LHCN-M2 (cell line): ENCODE data around the gene CMSS1. TPM values are rescaled to one million over a fixed set of nuclear protein-coding genes. Genes with fewer than 3 reads are reported as not detected.
"Not testable (repeated sequence)": the region's sequence is repeated elsewhere in the genome, so short reads cannot be mapped to it uniquely, and the experiment has no call there.

Experiments used
- DNase-seq: peaks from one replicate; pipeline ENCODE4 v3.0.0-alpha.2; 2012; ENCODE audit warnings: low read depth
- total RNA-seq: library from RNA; depleted of rRNA; stranded (reverse); fragments of >200 nt; gene quantifications from 2 replicates; pipeline ENCODE4 v1.2.3, GENCODE V29; 2014

CMSS1 gene
- total RNA-seq, 1 experiment from 2014 or later: 37.1 TPM

DNA sequence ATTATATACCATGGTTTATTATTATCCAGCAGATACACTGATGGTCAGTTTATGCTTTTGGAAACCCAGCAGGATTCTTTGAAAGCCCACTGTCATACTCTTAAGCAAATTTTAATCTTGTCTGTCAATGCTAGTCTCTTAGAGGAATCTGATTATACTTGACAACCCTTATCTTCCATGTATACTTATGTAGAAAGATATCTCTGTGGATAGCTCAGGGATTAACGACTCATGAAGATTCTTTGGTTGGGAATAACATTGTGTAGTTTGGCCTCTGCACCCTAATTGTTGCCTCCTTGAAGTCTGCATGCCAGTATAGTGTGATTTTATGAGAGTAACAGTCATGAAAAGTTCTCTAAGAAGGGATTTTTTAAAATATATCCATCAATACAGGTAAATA lies 263.6 kb downstream of the CMSS1 start:
- DNase-seq: no peak

DNA sequence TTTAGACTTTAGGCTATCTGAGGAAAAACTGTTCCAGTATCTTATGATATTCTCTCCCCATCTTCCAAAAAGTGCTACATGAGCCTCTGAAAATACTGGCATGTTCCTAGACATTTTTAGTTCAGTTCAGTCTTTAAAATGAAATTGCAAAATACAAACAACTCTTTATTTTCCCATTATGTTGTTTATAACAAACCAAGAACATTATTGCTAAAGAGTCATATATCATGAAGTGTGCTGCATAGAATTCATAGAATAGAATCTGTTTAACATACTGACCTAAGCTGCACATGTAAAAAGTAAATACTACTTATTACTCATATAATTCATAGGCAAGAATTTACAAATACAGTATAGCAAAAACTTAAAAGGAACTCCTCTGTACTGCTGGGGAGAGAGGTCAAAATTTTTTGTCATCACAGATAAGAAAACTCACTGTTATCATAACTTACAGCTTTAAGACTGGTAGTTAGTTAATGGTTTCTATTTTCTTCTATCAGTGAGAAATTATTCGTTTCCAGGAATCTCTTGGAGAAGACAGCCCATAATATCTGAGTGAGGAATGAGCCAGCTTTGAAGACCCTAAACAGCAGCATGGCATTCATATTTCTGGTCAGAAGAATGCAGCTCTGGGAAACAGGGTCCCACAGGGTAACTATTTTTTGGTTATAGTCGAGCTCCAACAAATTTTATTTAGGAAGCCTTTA lies 264.5 kb downstream of the CMSS1 start:
- DNase-seq: no peak

DNA sequence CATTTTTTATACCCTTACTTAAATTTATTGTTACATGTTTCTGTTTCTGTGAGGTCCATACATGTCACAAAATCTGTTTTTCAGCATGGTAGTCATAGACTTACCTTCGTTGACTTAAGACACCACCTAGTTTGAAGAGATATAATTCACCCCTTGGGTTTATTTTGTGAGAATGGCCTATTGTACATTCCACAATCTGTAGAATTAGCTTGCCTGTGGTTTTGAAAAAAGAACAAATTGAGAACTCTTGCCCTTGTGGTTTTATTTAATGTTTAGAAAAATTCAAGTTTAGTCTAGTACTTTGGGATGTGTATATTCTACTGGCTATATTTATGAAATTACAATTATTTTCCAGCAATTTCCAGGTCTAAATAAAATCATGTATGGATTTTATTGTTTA lies 265.1 kb downstream of the CMSS1 start:
- no peak for DNase-seq

DNA sequence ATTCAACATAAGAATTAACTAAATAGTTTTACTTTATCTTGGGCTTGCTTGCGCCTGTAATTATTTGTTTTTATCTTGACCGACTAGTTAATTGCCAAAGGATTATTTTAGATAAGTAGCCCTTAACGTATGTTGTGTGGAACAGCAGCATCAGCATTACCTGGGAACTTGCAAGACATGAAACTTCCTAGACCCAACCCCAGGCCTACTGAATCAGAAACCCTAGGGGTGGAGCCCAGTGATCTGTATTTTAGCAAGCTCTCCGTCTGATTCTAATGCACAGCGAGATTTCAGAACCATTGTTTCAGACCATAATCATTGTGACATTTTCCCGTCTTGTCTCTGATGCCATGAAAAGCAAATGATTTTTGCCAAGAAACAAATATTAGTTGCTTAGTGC lies 265.5 kb downstream of the CMSS1 start:
- no peak for DNase-seq

DNA sequence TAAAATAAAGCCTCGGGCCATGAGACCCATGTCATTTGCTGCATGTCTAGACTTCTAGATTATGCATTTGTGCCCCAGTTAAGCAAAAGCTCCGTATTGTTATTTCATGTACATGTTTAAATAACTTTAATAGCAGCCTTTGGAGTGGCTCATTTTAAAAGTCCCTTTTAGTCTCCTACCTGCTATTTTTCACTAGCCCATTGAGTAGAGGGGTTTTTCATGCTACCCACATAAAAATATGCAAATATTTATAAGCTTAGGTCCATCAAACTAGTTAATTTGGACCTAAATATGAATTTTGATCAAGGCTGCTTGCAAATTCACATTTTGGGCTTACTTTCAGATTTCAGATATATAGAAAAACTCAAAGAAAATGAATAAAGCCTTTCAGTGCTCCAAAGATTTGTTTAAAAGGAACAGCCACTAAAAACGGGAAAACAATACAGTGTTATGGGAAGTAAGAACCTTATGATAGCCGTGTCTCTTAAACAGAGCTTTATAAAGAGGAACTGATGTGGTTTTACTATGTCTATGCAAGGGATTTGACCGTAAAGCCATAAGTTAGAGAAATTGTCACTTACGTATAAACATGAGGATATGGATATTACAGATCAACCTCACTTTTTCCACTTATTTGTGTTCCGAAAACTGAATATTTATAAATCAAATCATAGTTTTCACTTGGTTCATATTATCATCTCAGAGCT lies 266.6 kb downstream of the CMSS1 start:
- no peak for DNase-seq

DNA sequence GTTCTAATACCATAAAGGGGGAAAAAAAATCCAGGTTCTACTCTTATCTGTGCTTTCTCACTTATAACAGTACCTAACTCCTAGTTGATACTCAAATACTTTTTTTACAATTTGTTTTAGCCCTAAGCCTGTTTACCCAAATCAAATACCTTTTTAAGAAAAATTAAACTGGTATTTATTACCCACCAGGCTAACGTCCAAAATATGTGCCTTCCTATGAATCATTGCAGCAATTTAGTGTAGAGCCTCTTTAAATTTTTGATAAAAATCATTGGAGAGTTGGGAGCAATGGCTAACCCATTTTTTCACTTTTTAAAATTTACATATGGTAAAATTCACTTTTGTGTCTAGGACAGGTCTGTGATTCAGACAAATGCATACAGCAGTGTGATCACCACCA lies 268.7 kb downstream of the CMSS1 start:
- no peak for DNase-seq

DNA sequence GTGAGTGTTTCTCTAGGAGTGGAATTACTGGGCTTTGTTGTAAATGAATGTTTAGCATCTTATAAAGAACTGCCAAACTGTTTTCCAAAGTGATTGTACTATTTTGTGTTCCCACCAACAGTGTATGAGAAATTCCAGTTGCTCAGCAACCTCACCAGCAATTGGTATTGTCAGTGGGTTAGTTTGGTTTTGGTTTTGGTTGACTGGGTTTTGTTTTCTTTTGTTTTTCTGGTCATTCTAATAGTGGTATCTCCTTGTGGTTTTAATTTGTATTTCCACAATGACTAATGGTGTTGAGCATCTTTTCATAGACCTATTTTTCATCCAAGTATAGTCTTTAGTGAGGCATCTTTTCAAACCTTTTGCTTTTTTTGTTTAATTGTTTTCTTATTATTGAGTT lies 269.5 kb downstream of the CMSS1 start:
- peak; percentile 88 for DNase-seq

DNA sequence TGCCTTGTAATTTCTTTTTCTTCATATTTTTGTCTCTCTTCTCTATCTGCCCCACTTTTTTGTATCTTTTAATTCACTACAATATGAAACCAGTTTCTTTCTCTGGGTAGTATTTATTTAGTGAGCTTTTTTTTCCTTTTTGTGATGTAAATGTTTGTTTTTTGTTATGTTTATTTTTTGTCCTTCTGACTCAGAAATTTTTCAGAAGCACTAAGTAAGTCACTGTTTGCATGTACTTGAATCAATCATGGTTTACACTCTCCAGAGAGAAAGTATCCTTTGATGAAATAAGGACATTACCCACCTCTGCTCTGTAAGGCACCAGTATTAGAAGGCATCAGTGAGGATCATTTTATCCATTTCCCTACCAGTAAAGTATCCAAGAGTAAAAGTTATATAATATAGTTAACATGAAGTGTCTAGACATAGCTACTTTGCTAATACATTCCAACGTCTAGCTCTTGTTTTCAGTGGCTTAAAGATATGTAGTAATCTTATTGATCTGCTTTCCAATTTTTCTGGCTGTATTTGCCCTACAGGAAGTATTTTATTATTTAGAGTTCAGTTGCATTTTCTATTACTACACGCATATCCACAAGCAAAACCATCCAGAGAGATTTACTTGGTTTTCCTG lies 271.2 kb downstream of the CMSS1 start:
- no peak for DNase-seq

DNA sequence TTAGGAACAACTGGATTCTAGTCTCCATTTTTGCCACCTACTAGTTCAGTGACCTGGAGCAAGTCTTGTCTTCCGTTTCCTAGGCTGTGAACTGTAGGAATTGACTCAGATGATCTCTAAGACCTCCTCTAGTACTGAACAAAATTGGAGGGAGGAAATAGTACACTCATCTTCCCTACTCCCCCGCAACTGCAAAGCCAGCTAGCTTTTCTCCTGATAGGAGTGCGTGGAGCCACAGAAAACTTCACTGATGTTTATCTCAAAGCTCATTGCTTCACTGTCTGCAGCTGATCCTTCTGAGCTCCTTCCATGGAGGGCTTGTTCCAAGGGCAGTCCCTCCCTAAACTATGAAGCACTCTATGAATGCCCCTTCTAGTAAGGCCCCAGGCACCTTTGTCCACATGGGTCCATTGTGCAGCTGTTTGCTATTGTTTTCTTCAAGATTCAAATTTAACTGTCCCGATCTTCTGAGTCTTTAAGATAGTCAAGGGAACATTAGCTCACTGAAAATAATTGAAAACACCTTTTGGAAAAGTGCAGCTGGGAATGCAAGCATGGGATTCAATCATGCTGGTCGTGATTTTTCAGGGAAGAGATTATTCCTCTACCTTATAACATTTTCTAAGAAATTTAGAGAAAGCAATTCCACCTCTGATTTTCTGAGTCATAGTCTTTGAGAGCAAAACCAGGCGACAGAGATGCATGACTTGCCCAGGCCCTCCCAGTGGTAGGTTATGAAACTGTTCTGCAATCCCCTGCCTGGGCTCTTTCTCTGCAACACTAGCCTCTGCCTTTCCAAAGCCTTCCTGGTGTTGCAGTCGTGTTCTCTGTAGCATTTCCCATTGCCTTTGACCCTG lies 272.4 kb downstream of the CMSS1 start:
- peak; percentile 37 for DNase-seq

DNA sequence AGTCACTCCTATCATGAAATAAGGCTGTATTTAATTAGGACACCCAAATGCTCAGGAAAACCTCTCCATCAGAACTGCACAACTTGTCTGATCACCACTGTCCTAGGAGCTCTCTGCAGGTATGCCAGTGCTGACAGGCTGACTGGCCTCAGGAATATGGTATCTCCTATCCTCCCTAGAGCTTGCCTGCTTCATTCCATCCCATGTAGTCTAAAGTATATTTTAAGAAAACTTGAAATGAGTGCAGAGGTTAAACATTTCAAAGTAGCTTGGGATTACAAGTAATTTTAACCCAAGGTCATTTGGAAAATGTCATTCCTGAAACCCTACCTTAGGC lies 273.0 kb downstream of the CMSS1 start:
- no peak for DNase-seq

DNA sequence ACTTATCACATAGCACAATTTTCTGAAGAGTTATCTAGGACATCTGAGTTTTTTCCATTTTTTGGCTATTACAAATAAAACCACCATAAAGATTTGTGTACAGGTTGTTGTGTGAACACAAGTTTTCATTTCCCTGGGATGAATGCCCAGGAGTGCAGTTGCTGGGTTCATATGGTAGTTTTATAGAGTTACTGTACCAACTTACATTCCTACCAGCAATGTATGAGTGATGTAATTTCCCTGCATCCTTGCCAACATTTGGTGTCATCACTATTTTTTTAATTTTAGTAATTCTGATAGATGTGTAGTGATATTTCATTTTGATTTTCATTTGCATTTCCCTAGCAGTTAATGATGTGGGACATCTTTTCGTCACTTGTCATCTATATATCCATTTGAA lies 276.2 kb downstream of the CMSS1 start:
- DNase-seq: no peak

DNA sequence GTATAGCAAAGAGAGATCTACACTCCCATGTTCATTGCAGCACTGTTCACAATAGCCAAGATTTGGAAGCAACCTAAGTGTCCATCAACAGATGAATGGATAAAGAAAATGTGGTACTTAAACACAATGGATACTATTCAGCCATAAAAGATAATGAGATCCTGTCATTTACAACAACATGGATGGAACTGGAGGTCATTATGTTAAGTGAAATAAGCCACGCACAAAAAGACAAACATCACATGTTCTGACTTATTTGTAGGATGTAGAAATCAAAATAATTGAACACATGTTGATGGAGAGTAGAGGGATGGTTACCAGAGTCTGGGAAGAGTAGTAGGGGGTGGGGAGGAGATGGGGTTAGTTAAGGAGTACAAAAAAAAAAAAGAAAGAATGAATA lies 278.6 kb downstream of the CMSS1 start:
- not testable (repeated sequence) for DNase-seq

DNA sequence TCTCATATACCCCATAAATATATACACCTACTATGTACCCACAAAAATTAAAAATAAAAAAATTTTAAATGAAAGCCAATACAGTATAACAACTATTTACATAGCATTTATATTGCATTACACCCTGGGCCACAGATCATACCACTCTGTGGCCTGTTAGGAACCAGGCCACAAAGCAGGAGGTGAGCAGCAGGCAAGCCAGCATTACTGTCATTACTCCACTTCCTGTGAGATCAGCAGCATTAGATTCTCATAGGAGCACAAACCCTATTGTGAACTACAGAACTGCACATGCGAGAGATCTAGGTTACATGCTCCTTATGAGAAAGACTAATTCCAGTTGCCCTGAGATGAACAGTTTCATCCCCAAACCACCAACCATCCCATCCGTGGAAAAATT lies 279.2 kb downstream of the CMSS1 start:
- no peak for DNase-seq

DNA sequence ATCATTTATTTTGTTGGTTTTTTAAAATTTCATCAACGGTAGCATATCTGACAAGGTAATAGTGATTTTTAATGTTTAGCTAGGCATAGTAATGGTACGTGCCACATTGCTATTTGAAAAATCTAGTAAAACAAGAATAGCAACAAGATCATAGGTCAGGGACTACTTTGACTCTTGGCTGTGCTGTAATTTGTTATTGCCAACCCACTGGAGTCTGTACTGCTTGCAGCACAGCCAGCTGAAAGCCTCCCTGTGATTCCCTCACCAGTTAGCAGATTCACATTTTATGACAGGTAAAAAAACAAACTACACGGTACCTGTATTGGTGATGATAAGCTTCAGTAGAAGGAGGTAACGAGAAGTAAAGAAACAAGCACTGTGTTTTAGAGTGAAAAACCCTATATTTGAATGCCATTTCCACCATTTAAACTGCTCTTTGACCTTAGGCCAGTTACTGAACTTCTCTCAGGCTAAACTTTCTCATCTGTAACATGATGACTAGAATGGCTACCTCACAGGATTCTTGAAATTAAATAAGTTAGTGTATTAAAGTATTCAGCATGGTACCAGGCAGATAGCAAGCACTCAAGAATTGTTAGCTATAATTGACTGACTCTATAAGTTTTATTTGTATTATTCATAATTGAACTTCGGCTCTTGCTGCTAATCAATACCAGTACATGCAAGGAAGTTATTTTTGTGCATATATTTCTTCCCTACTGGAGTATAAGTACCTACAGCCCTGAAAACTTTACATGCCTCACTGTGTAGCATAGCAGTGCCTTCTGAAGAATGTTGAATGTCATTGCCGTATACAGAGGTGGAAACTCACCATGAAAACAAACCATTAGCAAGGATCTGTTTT lies 280.5 kb downstream of the CMSS1 start:
- no peak for DNase-seq

DNA sequence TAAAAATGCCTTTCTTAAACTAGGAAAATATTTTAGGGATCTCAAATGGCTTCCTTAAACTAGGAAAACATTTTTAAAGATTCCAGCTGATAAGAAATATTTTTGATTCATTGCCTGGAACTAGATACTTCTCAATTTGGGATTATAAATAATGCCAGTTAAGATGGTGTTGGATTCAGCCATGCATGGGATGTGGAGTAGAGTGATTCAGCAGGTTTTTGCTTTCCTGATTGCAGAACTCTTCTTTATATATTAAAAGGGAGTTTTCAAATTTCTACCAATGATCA lies 281.1 kb downstream of the CMSS1 start:
- no peak for DNase-seq

DNA sequence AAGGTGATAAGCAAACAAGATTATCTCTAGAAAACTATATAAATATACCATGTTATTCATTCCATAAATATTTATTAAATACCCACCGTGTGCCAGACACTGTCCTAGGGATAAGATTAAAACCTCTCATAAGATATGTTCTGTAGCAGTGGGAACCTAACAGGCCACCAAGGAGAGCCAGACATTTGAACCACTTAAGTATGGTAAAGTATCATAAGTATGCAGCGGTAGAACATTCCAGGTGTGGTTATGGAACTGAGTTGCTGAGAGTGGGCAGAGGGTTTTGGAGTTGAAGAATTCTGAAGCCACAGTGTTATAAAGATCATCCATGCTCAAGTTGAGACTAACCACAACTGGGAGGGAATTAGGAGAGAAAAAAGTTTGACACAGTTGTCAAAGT lies 282.0 kb downstream of the CMSS1 start:
- no peak for DNase-seq

DNA sequence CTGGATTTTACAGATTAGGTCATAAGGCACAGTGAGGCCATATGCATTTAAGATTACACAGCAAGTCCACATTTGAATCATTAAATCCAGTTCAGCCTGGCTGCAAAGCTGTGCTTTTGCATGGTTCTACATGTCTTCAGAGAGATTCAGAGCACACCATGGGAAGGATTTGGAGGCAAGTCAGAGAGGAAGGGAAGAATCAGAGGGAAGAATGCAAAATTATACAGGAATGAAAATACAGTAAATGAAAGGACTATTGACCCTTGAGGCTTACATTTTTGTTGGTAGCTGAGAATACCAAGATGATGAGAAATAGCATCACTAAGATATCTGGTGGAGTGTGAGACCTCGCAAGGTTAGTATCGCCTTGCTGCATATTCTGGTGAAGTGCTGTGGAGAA lies 282.8 kb downstream of the CMSS1 start:
- DNase-seq: no peak

DNA sequence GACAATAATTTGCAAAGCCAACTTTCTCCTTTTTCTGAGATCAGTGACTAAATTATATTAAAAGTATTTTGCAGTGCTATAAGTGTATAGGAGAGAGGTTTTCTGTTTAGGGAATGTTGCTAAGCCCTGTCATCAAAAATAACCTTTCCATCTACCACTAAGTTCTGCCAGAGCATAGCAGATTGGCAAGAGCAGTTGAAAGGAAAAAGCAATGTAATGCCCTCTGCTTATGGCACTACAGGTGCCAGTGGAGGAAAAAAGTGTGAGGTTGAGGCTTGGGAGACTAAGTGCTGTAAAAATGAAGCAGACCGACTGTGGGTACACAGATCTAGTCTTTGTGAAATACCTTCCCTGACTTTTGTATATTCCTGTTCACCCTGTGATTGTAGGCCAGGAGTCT lies 285.1 kb downstream of the CMSS1 start:
- no peak for DNase-seq

DNA sequence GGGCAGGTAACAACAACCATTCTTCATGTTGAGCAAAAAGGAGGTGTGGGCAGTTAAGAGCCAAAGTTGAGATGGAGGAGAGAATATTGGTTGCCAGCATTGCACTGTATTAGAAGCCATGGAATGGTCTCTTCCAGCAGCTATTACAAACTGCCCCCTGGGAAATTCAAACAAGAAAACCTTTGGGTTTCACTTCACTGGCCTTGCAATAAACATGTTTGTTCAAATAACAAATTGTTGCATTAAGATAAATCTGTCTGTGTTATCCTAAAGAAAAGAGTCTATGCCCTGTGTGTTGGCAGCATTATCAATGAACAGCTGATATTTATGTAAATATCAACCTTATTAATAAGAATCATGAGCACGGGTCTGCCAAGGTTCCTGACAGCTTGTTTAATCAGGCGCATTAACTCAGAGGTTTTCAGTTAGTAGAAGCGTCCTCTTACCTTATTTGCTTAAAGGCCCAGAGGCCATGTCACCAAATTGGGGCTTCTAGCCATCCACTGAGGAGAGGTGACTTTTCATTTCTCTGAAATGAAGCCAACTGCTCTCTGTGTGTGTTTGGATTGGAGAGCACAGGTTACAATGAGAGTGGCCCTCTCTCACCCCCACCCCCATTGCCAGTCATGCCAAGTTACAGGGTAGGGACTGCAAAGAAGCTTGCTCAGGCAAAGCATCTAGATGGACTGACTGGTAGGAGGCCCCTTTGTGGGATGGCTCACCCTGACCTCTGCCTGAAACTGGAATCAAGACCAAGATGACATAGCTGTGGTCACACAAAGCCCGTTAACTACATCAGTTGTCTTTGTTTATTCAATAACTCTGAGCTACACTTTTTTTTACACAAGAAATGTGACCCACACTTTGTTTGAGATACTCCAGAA lies 286.1 kb downstream of the CMSS1 start:
- DNase-seq: peak; percentile 84

DNA sequence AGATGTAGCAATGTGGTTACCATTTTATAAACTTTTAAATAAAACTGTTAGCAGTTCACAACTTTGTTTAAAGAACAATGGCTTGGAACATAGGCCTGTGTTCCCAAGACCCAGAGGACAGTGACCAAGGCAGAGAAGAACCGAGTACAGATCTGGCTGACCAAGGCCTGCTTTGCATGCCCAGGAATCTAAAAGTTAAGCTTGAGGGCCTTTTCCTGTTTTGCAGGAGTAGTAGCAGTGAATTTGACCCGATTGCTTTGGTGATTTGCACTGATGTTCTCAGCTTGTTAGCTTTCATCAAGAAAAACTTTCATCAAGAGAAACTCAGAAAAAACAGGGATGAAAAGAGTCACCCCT lies 286.8 kb downstream of the CMSS1 start:
- no peak for DNase-seq
